K562 (cell line): ENCODE data around the gene ZNF74. TPM values are rescaled to one million over a fixed set of nuclear protein-coding genes. Genes with fewer than 3 reads are reported as not detected.

ENCODE experiments used
- CHD2 ChIP-seq: IDR thresholded peaks from 2 replicates; pipeline ENCODE4 v1.6.1; 2011; ENCODE audit warnings: low read depth, low read length
- DEAF1 ChIP-seq: fragments of 450-650 bp; formaldehyde crosslinking; IDR thresholded peaks from 2 replicates; pipeline ENCODE4 v1.4.0; 2020; ENCODE audit warnings: mild to moderate bottlenecking, moderate library complexity
- E2F3 ChIP-seq: fragments of 250-450 bp; sonication (Bioruptor Pico); IDR thresholded peaks from 2 replicates; pipeline ENCODE4 v1.4.0; 2020; ENCODE audit warnings: mild to moderate bottlenecking
- FOXP1 ChIP-seq: sonication (generic); formaldehyde crosslinking; IDR thresholded peaks from 2 replicates; pipeline ENCODE4 v1.8.0; 2022; ENCODE audit warnings: mild to moderate bottlenecking, missing genetic modification reagents
- HIVEP1 ChIP-seq: fragments of 250-450 bp; sonication (Bioruptor Pico); IDR thresholded peaks from 2 replicates; pipeline ENCODE4 v1.4.0; 2020; ENCODE audit warnings: mild to moderate bottlenecking
- HSF4 ChIP-seq: fragments of 250-450 bp; sonication (Bioruptor Pico); IDR thresholded peaks from 2 replicates; pipeline ENCODE4 v2.1.2; 2022; ENCODE audit warnings: mild to moderate bottlenecking, moderate library complexity, borderline replicate concordance
- JUN ChIP-seq, 2 experiments: sonication (generic) in 1 of 2; formaldehyde crosslinking in 1 of 2; IDR thresholded peaks; 2 replicates each; pipeline versions ENCODE4 v1.6.1 to v1.8.0; 2012 to 2022; ENCODE audit warnings: borderline replicate concordance in 2 of 2, mild to moderate bottlenecking in 2 of 2, improper control_type of control experiment in 1 of 2, low read depth in 1 of 2, low read length in 1 of 2, missing genetic modification reagents in 1 of 2
- JUNB ChIP-seq: fragments of 450-650 bp; formaldehyde crosslinking; conservative IDR thresholded peaks from 2 replicates; pipeline ENCODE4 v1.4.0; 2020; ENCODE audit warnings: mild to moderate bottlenecking
- KDM1A ChIP-seq, 2 experiments: fragments of 450-650 bp; IDR thresholded peaks; 2 replicates each; pipeline ENCODE4 v1.6.1; 2016; ENCODE audit warnings: mild to moderate bottlenecking in 2 of 2
- KLF1 ChIP-seq: fragments of 450-650 bp; IDR thresholded peaks from 2 replicates; pipeline ENCODE4 v1.6.1; 2016; ENCODE audit warnings: missing genetic modification characterization, missing compliant biosample characterization
- NFE2L1 ChIP-seq: fragments of 450-650 bp; IDR thresholded peaks from 2 replicates; pipeline ENCODE4 v1.6.1; 2016; ENCODE audit warnings: missing genetic modification characterization, low read depth, mild to moderate bottlenecking, missing compliant biosample characterization, moderate library complexity, borderline replicate concordance
- NFXL1 ChIP-seq: fragments of 450-650 bp; formaldehyde crosslinking; IDR thresholded peaks from 2 replicates; pipeline ENCODE4 v1.4.0; 2021; ENCODE audit warnings: mild to moderate bottlenecking
- NR1H2 ChIP-seq: sonication (generic); formaldehyde crosslinking; IDR thresholded peaks from 2 replicates; pipeline ENCODE4 v1.4.0; 2020; ENCODE audit warnings: mild to moderate bottlenecking, missing genetic modification reagents
- NR2C2 ChIP-seq, 2 experiments: fragments of 200-800 bp in 1 of 2; sonication (Bioruptor generic) in 1 of 2; sonication (generic) in 1 of 2; formaldehyde crosslinking in 1 of 2; IDR thresholded peaks; 2 replicates each; pipeline versions ENCODE4 v1.6.1 to v1.8.0; 2016 to 2022; ENCODE audit warnings: mild to moderate bottlenecking in 1 of 2, missing compliant biosample characterization in 1 of 2, missing genetic modification characterization in 1 of 2, missing genetic modification reagents in 1 of 2
- PRDM10 ChIP-seq: fragments of 450-650 bp; IDR thresholded peaks from 2 replicates; pipeline ENCODE4 v1.6.1; 2018; ENCODE audit not compliant: partially characterized antibody
- RFX1 ChIP-seq: fragments of 450-650 bp; IDR thresholded peaks from 2 replicates; pipeline ENCODE4 v1.6.1; 2016; ENCODE audit warnings: mild to moderate bottlenecking, moderate library complexity
- SNRNP70 ChIP-seq: fragments of 200-400 bp; formaldehyde crosslinking; optimal IDR thresholded peaks from 2 replicates; pipeline ENCODE3; 2017; ENCODE audit warnings: low read depth, low read length
- TAF7 ChIP-seq: fragments of 450-650 bp; IDR thresholded peaks from 2 replicates; pipeline ENCODE4 v1.6.1; 2016; ENCODE audit warnings: missing genetic modification characterization, missing compliant biosample characterization
- ZNF174 ChIP-seq: fragments of 250-450 bp; sonication (Bioruptor Pico); IDR thresholded peaks from 2 replicates; pipeline ENCODE4 v1.4.0; 2020; ENCODE audit warnings: mild to moderate bottlenecking
- ZNF253 ChIP-seq: fragments of 250-450 bp; sonication (Bioruptor Pico); conservative IDR thresholded peaks from 2 replicates; pipeline ENCODE4 v1.6.1; 2021; ENCODE audit warnings: mild to moderate bottlenecking
- ZNF354B ChIP-seq: fragments of 250-450 bp; sonication (Bioruptor Pico); IDR thresholded peaks from 2 replicates; pipeline ENCODE4 v1.4.0; 2020
- ZNF384 ChIP-seq: IDR thresholded peaks from 2 replicates; pipeline ENCODE4 v1.6.1; 2012; ENCODE audit warnings: low read depth, low read length, improper control_type of control experiment
- ZNF444 ChIP-seq: fragments of 250-450 bp; sonication (Bioruptor Pico); IDR thresholded peaks from 2 replicates; pipeline ENCODE4 v1.4.0; 2020; ENCODE audit warnings: mild to moderate bottlenecking, moderate library complexity
- ZSCAN29 ChIP-seq: fragments of 450-650 bp; IDR thresholded peaks from 2 replicates; pipeline ENCODE4 v1.6.1; 2017
- polyA plus RNA-seq, 8 experiments: library from polyadenylated mRNA; depleted of rRNA in 4 of 8; stranded (reverse) in 5 of 8; unstranded in 3 of 8; fragments of >200 nt; fragmentation: Nextera tagmentation in 2 of 8; fragmentation: Illumina TruSeq in 1 of 8; extraction: Ambion mirVana in 2 of 8; extraction: Trizol in 1 of 8; gene quantifications; 2 replicates each; pipeline versions ENCODE4 v1.2.1 to v1.2.3, GENCODE V29; 2011 to 2014; ENCODE audit warnings: inconsistent platforms in 1 of 8, missing spikeins in 1 of 8
- total RNA-seq, 7 experiments: library from RNA; depleted of rRNA in 6 of 7; stranded (reverse); fragments of >200 nt in 6 of 7; fragmentation: Illumina TruSeq in 2 of 7; extraction: Trizol in 2 of 7; gene quantifications; 2 replicates each; pipeline versions ENCODE4 v1.2.1 to v1.2.3, GENCODE V29; 2011 to 2021; ENCODE audit warnings: low replicate concordance in 1 of 7

The ZNF74 gene
- total and polyA plus RNA-seq, 9 of the 15 experiments (the other 6 are each of a cell fraction or from before 2014, with no cell fraction given) = 2.4 to 53.5 (median 31.5) TPM

- TF ChIP-seq DEAF1 (no peak), PRDM10 (no peak), RFX1 (no peak), NFXL1 (CRISPR knock-in tag) (no peak), FOXP1 (CRISPR knock-in tag) (peak; percentile 86; the same call in 1 of the 2 replicates), CHD2 (0 out of 2 replicates have a peak, but pooled peaks have one; percentile 19), JUN (IDR thresholded peaks at IDR 0.05; ENCODE audit: borderline replicate concordance, low read depth, low read length) (no peak), JUN (CRISPR knock-in tag; IDR thresholded peaks at IDR 0.05; ENCODE audit: borderline replicate concordance) (no peak), ZNF174 (CRISPR knock-in tag) (no peak), HSF4 (CRISPR knock-in tag) (no peak), ZNF444 (no peak), ZNF354B (CRISPR knock-in tag) (no peak), NR2C2 (CRISPR knock-in tag; IDR thresholded peaks at IDR 0.05) (no peak), NR2C2 (tag; IDR thresholded peaks at IDR 0.05) (no peak), KLF1 (tag) (peak; percentile 13; the same call in 1 of the 2 replicates), KDM1A (IDR thresholded peaks at IDR 0.05) (no peak), ZNF253 (CRISPR knock-in tag) (no peak), ZNF384 (no peak), E2F3 (CRISPR knock-in tag) (peak; percentile 44; the same call in 1 of the 2 replicates), JUNB (0 out of 2 replicates have a peak, but pooled peaks have one; percentile 41), NFE2L1 (tag) (no peak), NR1H2 (CRISPR knock-in tag) (no peak), ZSCAN29 (no peak), SNRNP70 (no peak), HIVEP1 (CRISPR knock-in tag) (peak; percentile 74; the same call in 1 of the 2 replicates), TAF7 (tag) (0 out of 2 replicates have a peak, but pooled peaks have one; percentile 22)
Measured at GRCh38 chr22:20420157-20420842, 26.3 kb downstream of the ZNF74 start (continued).
